NCI-H2107 (cell line): ENCODE measurements around the gene TENM3.

Source experiments
- DNase-seq: peaks from one replicate; lab custom pipeline; 2025; lab: John Stamatoyannopoulos, UW

Gene TENM3

GRCh38 chr4:182449930-182450439, 206.8 kb downstream of the TENM3 start:
- no peak for DNase-seq

GRCh38 chr4:182451441-182451840, 208.2 kb downstream of the TENM3 start:
- no peak for DNase-seq

- DNase-seq: no peak
Observed at GRCh38 chr4:182453830-182454229, 210.6 kb downstream of the TENM3 start.

GRCh38 chr4:182454440-182455013, 211.3 kb downstream of the TENM3 start:
- DNase-seq: no peak

- DNase-seq: no peak
Observed at GRCh38 chr4:182465114-182465513, 221.9 kb downstream of the TENM3 start.

GRCh38 chr4:182465979-182466378, 222.8 kb downstream of the TENM3 start:
- DNase-seq: no peak

- no peak for DNase-seq
Observed at GRCh38 chr4:182470215-182470614, 227.0 kb downstream of the TENM3 start.

GRCh38 chr4:182475539-182475938, 232.3 kb downstream of the TENM3 start:
- DNase-seq: no peak

- DNase-seq: peak; percentile 23
Observed at GRCh38 chr4:182478475-182478874, 235.3 kb downstream of the TENM3 start.

- no peak for DNase-seq
Observed at GRCh38 chr4:182483685-182484084, 240.5 kb downstream of the TENM3 start.

- DNase-seq: no peak
Observed at GRCh38 chr4:182486881-182487280, 243.7 kb downstream of the TENM3 start.

- no peak for DNase-seq
Observed at GRCh38 chr4:182488896-182489295, 245.7 kb downstream of the TENM3 start.

- DNase-seq: no peak
Observed at GRCh38 chr4:182489607-182490006, 246.4 kb downstream of the TENM3 start.

GRCh38 chr4:182491719-182492118, 248.5 kb downstream of the TENM3 start:
- DNase-seq: no peak

GRCh38 chr4:182492423-182492822, 249.2 kb downstream of the TENM3 start:
- no peak for DNase-seq

- no peak for DNase-seq
Observed at GRCh38 chr4:182493377-182493776, 250.2 kb downstream of the TENM3 start.

- no peak for DNase-seq
Observed at GRCh38 chr4:182494103-182494502, 250.9 kb downstream of the TENM3 start.

- no peak for DNase-seq
Observed at GRCh38 chr4:182495031-182495430, 251.8 kb downstream of the TENM3 start.

- DNase-seq: no peak
Observed at GRCh38 chr4:182495645-182496385, 252.6 kb downstream of the TENM3 start.

GRCh38 chr4:182496408-182496807, 253.2 kb downstream of the TENM3 start:
- no peak for DNase-seq

- DNase-seq: no peak
Observed at GRCh38 chr4:182502064-182502463, 258.9 kb downstream of the TENM3 start.

GRCh38 chr4:182504463-182504862, 261.3 kb downstream of the TENM3 start:
- DNase-seq: no peak

- no peak for DNase-seq
Observed at GRCh38 chr4:182507805-182508204, 264.6 kb downstream of the TENM3 start.

GRCh38 chr4:182510836-182511235, 267.6 kb downstream of the TENM3 start:
- no peak for DNase-seq
